Measurements from ENCODE around the gene CPOX.
"Not testable (repeated sequence)": the region's sequence is repeated elsewhere in the genome, so short reads cannot be mapped to it uniquely, and the experiment has no call there.

CPOX gene

GRCh38 chr3:98561727-98562521, 31.5 kb downstream of the CPOX start:
- no peak for DNase-seq

- DNase-seq = no peak
These were observed 32.5 kb downstream of the CPOX start for GRCh38 chr3:98560911-98561310.

- DNase-seq = not testable (repeated sequence)
These were observed 33.6 kb downstream of the CPOX start for GRCh38 chr3:98559769-98560168.

- DNase-seq = no peak
These were observed 35.1 kb downstream of the CPOX start for GRCh38 chr3:98558100-98558827.

- DNase-seq = no peak
These were observed 35.9 kb downstream of the CPOX start for GRCh38 chr3:98557324-98558010.

- DNase-seq = no peak
These were observed 37.0 kb downstream of the CPOX start for GRCh38 chr3:98556164-98557130.

- no peak for DNase-seq
These were observed 38.4 kb downstream of the CPOX start for GRCh38 chr3:98555025-98555379.

GRCh38 chr3:98554580-98554979, 38.8 kb downstream of the CPOX start:
- no peak for DNase-seq

- no peak for DNase-seq
These were observed 39.7 kb downstream of the CPOX start for GRCh38 chr3:98553753-98554152.

GRCh38 chr3:98553021-98553563, 40.3 kb downstream of the CPOX start:
- DNase-seq = no peak

- DNase-seq = no peak
These were observed 41.0 kb downstream of the CPOX start for GRCh38 chr3:98552232-98553020.

GRCh38 chr3:98551754-98552153, 41.7 kb downstream of the CPOX start:
- no peak for DNase-seq

- DNase-seq = no peak
These were observed 42.2 kb downstream of the CPOX start for GRCh38 chr3:98551236-98551635.

- no peak for DNase-seq
These were observed 42.6 kb downstream of the CPOX start for GRCh38 chr3:98550833-98551232.

GRCh38 chr3:98548544-98548943, 44.9 kb downstream of the CPOX start:
- DNase-seq = no peak

GRCh38 chr3:98545940-98546339, 47.5 kb downstream of the CPOX start:
- no peak for DNase-seq

- no peak for DNase-seq
These were observed 50.8 kb downstream of the CPOX start for GRCh38 chr3:98542623-98543022.

GRCh38 chr3:98541695-98542094, 51.7 kb downstream of the CPOX start:
- no peak for DNase-seq

GRCh38 chr3:98540346-98540745, 53.1 kb downstream of the CPOX start:
- DNase-seq = no peak

- no peak for DNase-seq
These were observed 56.9 kb downstream of the CPOX start for GRCh38 chr3:98536456-98537017.

GRCh38 chr3:98534734-98535133, 58.7 kb downstream of the CPOX start:
- no peak for DNase-seq

Measured in NCI-H2081 (cell line).